ENCODE results near the gene MEF2B.

- no peak for TF ChIP-seq SIN3A (IDR thresholded peaks at IDR 0.05; ENCODE audit: borderline replicate concordance, insufficient read depth, low read depth, low read length)
- TF ChIP-seq CTCF (IDR thresholded peaks at IDR 0.05), result no peak
- no peak for TF ChIP-seq POLR2AphosphoS5 (IDR thresholded peaks at IDR 0.05; ENCODE audit: low read depth, low read length)
- TF ChIP-seq TCF7L2 (IDR thresholded peaks at IDR 0.05; ENCODE audit: low read depth, low read length), result no peak
- no peak for TF ChIP-seq REST (IDR thresholded peaks at IDR 0.05; ENCODE audit: insufficient read depth in 1 of 2, low read depth in 2 of 2, low read length in 1 of 2)
Measured at GRCh38 chr19:19201697-19202630, 31.9 kb upstream of the MEF2B start.

All from Panc1 (cell line).